A172 (cell line): ENCODE results near the gene MKLN1. TPM values are rescaled to one million over a fixed set of nuclear protein-coding genes. Genes with fewer than 3 reads are reported as not detected.

Source experiments
- DNase-seq: peaks from one replicate; pipeline ENCODE4 v3.0.0-alpha.2; 2015; ENCODE audit warnings: low spot score
- total RNA-seq: library from RNA; depleted of rRNA; stranded (reverse); fragments of >200 nt; shearing (Covaris generic); gene quantifications from 2 replicates; pipeline ENCODE4 v1.2.3, GENCODE V29; 2014

Gene MKLN1
- total RNA-seq, 1 experiment from 2014 or later: 32.4 TPM

DNA sequence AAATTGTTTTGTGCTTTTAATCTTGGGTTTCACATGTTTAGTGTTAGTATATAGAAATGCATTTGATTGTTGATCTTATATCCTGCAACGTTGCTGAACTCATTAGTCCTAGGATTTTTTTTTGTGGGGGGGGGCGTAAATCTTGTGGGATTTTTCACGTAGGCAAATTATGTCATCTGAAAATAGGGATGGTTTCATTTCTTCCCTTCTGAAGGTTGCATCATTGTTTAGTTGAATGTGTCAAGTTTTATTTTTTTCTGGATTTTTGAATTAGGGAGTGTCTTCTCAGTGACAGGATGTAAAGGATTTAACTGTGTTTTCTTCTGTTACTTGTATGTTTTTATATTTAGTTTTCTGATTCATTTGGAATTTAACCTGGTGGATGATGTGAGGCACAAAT lies 26.7 kb downstream of the MKLN1 start:
- DNase-seq: no peak

DNA sequence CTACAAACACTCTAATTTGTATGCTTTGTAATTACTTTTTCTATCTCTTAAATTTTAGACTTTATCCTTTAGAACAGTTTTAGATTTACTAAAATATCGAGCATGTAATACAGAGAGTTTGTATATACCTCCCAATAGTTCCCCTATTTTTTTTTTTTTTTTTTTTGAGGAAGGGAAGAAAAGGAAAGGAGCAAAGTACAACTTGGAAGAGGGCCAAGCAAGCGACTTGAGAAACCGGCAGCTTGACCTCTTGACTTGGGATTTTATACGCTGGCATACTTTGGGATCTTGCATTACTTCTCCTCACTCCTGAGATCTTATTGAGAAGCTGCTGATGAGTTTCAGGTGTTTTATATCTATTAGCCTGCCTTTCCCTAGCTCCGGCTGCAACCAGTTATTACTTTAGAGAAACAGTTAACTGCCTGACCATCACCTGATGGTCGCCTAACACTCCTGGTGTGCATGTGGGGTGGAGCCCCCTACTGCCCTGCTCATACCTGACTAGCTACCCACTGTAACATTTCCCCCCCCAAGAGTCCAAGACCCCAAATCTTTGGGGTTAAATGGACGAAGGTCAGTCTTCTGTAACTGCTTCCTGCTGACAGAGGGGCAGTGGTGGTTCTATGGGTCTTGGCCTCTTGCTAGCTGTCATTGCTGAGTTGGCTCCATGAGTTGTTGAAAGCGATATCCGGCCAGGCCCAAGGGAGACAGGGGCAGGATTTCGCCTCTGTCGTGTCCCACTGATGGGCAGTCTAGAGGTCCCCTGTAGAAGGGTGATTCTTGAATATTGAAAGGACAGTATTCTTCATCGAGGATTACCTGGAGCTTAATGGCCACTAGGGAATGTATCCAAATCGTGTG lies 28.5 kb downstream of the MKLN1 start:
- DNase-seq: no peak

DNA sequence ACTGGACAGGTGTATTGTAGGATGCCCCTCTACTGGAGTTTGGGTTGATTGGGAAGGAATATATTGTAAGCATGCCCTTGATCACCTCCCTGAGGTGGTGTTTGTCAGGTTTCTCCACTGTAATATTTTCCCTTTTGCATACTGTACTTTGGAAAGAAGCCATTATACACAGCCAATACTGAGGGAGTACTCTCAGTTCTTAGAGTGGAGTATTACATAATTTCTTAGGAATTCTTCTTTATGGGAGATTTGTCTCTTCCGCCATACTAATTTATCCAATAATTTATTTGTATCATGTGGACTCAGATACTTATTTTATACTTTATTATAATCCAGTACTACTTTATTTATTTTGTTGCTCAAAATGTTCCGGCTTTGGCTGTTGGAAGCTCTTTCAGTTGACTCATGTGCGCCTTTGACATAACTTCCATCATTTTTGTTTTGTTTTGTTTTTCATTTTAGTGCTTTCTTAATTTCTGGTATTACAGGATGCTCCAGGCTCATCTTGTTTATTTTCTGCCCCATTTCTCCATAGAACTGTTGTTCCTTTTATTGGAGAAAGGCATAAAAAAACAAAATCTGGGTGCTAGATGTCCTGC lies 29.7 kb downstream of the MKLN1 start:
- DNase-seq: no peak

GRCh38 chr7:131358636-131359035 lies 31.0 kb downstream of the MKLN1 start:
- no peak for DNase-seq

GRCh38 chr7:131359136-131359776 lies 31.6 kb downstream of the MKLN1 start:
- no peak for DNase-seq

DNA sequence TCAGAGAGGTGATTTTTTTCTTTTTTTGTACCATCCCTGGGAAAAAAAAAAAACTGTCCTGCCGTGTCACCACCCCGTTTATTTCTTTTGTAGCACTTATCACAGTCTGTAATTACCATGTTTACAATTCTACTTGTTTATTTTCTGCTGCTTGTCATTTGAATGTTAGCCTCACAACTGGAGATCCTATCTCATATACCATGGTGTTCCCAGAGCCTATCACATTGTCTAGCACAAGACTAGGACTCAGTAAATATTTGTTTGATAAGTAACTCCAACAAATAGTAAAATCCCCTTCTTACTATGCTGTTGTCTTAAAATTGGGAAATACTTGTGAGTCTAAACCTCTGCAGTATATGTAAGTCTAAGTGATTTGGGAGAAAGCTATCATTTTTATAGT lies 36.0 kb downstream of the MKLN1 start:
- DNase-seq: no peak

DNA sequence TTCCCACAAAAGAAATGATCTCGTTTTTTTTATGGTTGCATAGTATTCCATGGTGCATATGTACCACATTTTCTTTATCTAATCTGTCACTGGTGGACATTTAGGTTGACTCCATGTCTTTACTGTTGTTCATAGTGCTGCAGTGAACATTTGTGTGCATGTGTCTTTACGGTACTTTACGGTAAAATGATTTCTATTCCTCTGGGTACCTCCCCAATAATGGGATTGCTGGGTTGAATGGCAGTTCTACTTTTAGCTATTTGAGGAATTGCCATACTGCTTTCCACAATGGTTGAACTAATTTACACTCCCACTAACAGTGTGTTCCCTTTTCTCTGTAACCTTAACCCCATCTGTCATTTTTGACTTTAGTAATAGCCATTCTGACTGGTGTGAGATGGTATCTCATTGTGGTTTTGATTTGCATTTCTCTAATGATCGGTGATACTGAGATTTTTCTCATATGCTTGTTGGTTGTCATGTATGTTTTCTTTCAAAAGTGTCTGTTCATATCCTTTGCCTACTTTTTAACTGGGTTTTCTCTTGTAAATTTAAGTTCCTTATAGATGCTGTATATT lies 37.2 kb downstream of the MKLN1 start:
- no peak for DNase-seq

DNA sequence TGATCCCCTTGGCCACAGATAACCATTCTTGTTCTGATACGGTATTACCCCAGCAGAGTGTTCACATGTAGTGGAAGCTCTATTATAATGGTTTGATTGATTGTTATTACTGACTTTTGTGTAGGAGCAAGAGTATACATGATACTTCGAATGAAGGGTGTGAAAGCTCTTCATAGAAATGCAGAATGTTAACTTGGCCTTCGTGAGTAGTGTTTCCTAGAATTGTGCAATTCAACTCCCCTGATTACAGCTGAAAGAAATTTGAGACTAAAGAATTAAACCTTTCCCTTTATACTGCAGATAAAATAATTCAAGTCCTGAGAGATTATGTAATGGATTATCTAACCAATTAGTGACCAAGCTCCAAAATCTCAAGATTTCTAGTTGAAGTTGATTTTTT lies 38.2 kb downstream of the MKLN1 start:
- no peak for DNase-seq

- no peak for DNase-seq
Observed at GRCh38 chr7:131369354-131369753, 41.7 kb downstream of the MKLN1 start.

DNA sequence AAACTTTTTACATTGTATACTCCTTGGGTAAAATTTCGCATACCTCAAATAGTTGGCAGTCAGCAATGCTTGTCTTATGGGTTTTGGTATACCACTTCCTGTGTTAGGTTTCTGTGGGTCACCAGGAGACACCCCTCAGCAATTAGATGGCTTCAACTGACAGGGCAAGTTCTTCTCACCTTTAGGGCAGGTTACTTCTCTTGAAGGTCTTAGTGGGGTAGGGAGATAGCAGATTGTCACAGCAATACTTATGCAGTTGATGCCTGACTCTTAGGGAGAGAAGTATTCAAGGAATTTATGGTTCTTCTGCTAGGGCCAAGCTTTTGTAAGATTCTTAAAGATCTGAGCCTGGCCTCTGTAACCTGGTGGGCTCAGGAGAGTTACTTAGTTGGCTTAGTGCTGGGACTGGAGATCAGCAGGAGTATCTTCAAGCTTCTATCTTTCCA lies 42.9 kb downstream of the MKLN1 start:
- peak; percentile 61 for DNase-seq

GRCh38 chr7:131371411-131371810 lies 43.7 kb downstream of the MKLN1 start:
- DNase-seq: no peak

- no peak for DNase-seq
Observed at GRCh38 chr7:131372554-131372953, 44.9 kb downstream of the MKLN1 start.

DNA sequence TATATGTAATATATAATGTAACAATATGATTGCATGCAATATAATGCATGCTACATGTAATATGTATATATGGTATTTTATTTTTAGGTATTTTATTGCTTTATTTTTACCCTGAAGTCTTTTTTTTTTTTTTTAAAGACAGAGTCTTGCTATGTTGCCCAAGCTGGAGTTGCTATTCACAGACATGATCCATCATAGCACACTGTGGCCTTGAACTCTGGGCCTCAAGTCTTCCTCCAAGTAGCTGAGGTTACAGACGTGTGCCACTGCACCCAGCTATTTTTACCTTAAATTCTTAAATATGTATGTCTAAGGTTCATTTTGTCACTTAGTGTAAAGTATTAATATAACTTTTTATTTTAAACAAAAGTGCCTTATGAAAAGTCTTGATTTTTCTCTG lies 47.1 kb downstream of the MKLN1 start:
- no peak for DNase-seq

DNA sequence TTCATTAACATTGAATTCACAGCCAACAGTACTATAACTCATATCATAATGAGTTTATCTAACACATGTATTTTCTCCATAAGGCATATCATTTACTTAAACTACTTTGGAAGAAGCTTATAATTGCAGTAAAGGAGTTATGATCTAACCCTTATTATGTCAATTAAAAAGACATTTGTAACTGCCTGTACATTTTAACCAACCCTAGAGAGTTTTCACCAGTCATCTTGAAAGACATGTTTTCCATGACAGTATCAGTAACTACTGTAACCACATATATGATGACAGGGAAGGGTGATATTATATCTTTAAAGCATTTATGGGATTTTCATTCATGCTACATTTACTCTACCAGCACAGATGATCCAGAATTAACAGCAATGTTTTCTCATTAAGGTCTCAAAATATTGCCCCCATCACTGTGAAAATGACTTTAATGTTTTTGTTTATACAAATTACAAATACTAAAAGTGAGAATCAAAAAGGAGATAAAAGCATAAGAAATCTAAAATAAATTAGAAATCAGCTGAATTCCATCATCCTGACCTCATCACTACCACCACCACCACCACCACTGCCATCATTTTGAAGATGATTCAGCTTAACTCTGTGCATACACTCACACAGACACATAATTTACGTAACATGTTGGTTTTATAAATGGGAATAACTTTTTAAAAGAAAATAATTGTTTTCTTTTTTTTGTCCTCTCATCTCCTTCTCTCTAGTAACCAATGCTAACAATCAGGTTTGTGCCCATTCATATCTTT lies 53.6 kb downstream of the MKLN1 start:
- peak; percentile 31 for DNase-seq

DNA sequence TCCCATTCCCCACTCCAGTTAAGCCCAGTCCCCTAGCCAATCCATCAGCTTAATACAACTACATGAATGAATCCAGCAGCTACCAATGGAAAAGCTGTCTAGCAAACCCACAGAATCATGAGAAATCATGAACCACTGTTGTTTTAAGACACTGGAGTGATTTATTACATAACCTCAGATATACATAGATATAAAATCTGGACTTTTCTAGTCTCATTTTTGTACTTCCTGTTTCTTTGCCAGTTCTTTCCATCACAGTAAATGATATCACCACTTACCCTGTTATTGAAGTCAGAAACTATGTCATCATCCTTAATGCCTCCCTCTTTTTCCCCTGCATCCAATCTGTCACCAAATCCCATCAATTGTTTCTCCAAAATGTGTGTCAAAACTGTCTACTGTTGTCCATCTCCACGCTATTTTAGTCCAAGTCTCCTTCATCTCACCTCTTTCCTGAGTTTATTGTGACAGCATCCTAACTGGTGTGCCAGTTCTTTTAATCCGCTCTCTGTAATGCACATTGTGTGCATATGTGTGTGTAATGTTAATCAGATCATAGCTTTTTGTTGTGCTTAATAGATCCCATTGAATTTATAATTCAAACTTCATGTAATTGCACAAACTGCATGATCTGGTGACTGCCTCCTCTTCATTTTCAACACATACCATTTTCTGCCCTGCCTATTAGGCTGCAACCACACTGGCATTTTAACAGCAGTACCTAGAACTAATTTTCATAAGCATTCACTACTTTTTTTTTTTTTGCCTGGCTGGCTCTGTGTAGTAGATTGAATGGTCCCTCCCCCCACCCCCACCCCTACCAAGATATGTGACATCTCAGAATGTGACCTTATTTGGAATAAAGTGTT lies 56.0 kb downstream of the MKLN1 start:
- peak; percentile 28 for DNase-seq

DNA sequence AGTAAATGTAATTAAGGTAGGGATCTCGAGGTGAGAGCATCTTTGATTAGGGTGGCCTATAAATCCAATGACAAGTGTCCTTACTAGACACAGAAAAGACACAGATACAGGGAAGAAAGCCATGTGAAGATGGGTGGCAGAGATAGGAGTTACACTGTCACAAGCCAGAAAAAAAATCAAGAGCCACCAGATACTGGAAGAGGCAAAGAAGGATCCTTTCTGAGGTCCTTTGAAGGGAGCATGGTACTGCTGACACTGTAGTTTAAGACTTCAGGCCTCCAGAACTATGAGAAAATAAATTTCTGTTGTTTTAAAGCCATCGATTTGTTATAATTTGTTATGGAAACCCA lies 56.6 kb downstream of the MKLN1 start:
- DNase-seq: no peak

DNA sequence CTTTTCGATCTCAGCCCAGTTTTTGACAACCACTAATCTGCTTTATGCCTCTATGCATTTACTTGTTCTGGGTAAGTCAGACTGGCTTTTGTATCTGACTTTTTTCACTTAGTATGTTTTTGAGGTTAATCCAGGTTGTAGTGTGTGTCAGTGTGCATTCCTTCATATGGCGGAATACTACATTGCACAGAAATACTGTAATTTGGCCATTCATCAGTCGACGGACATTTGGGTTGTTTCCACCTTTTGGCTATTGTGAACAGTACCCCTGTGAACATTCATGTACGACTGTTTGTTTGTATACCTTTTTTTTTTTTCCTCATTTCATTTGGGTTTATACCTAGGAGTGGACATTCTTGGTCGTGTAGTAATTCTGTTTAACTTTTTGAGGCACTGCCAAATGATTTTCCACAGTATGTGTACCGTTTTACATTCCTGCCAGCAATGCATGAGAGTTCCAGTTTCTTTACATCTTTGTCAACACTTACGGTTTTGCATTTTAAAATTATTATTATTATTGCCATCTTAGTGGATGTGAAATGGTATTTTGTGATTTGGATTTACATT lies 57.4 kb downstream of the MKLN1 start:
- DNase-seq: no peak

- DNase-seq: no peak
Observed at GRCh38 chr7:131388126-131388525, 60.5 kb downstream of the MKLN1 start.

DNA sequence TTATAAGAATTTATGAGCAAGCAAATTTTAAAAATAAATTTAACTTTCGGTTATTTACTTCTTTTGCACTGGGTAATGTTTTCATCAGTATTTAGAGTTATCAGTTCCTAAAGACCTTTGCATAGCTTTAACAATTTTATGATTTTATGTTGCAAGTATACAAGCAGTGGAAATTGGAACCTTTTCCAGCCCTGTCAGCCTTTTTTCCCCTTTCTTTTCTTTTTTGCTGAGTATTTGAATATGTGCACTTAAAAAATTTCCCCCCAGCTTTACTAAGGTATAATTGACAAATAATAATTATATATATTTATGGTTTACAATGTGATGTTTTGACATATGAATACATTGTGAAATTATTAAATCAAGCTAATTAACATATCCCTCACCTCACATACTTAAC lies 62.6 kb downstream of the MKLN1 start:
- no peak for DNase-seq

GRCh38 chr7:131391145-131391544 lies 63.5 kb downstream of the MKLN1 start:
- DNase-seq: no peak
